NCI-H1417 (cell line): ENCODE measurements around the gene SMAD3.
"Not testable (repeated sequence)": the region's sequence is repeated elsewhere in the genome, so short reads cannot be mapped to it uniquely, and the experiment has no call there.

Experiments used
- DNase-seq, 3 experiments: peaks; one replicate each; lab custom pipeline; 2025; lab: John Stamatoyannopoulos, UW

Gene SMAD3

DNA sequence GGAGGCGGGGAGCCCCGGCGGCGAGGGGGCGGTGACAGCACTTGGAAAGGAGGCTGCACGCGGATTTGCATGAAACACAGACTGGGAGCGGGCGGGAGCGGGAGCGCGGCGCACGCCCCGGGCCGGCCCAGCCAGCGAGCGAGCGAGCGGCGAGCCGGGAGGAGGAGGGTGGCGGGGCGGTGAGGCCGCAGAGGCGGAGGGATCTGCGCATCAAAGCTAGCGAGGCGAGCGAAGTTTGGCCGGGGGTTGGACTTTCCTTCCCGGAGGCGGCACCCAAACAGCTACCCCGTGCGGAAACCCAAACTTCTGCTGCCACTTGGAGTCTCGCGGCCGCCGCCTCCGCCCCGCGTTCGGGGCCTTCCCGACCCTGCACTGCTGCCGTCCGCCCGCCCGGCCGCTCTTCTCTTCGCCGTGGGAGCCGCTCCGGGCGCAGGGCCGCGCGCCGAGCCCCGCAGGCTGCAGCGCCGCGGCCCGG lies at the start of gene SMAD3:
Gene SMAD3 (plus strand): TSS at position 72 of the 475 bp plus-strand sequence. CDS start 553 bp downstream, outside the sequence.
- DNase-seq = peak; percentile 26 to 73 (median 72)

DNA sequence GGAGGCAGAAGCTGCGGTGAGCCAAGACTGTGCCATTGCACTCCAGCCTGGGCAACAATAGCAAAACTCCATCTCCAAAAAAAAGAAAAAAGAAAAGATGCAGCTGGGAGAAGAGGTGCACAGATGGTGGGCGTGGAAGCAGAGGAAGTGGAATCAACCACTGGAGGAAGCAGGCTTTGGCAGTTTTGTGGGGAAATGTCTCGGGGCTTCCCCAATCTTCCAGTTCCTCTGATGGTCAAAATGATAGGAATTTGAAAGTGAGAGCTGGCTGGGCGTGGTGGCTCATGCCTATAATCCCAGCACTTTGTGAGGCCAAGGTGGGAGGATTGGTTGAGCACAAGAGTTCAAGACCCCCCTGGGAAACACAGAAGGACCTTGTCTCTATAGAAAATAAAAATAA lies 48.1 kb upstream of the SMAD3 start:
- no peak for DNase-seq

- DNase-seq = no peak
Observed at GRCh38 chr15:67018026-67018425, 47.4 kb upstream of the SMAD3 start.

GRCh38 chr15:67018441-67018840 lies 47.0 kb upstream of the SMAD3 start:
- peak in 2 of 3 experiments; percentile 6 to 48 for DNase-seq

GRCh38 chr15:67019069-67019468 lies 46.3 kb upstream of the SMAD3 start:
- no peak for DNase-seq

- no peak for DNase-seq
Observed at GRCh38 chr15:67019884-67020520, 45.4 kb upstream of the SMAD3 start.

DNA sequence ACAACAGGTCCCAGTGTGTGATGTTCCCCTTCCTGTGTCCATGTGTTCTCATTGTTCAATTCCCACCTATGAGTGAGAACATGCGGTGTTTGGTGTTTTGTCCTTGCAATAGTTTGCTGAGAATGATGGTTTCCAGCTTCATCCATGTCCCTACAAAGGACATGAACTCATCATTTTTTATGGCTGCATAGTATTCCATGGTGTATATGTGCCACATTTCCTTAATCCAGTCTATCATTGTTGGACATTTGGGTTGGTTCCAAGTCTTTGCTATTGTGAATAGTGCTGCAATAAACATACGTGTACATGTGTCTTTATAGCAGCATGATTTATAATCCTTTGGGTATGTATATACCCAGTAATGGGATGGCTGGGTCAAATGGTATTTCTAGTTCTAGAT lies 44.7 kb upstream of the SMAD3 start:
- not testable (repeated sequence) for DNase-seq

- no peak for DNase-seq
Observed at GRCh38 chr15:67021455-67021854, 43.9 kb upstream of the SMAD3 start.

GRCh38 chr15:67022587-67023105 lies 42.8 kb upstream of the SMAD3 start:
- no peak for DNase-seq

GRCh38 chr15:67023517-67024313 lies 41.7 kb upstream of the SMAD3 start:
- peak in 2 of 3 experiments; percentile 33 to 69 for DNase-seq

GRCh38 chr15:67024314-67024997 lies 40.9 kb upstream of the SMAD3 start:
- DNase-seq = peak in 1 of 3 experiments; percentile 35

DNA sequence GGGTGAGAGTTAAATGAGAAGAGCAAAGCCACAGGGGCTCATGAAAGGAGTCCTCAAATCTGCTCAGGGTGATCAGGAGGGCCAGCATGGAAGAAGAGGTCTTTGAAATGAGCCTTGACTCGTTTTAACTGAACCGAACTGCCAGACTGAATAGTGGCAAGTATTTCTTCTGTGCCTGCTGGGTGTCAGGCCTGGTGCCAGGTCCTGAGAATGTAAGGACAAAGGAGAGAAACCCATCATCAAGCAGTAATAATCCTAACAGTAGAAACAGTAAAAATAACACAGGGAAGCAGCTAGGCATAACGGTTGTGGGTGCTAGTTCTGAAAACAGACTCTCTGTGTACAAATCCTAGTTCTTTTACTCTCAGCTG lies 40.4 kb upstream of the SMAD3 start:
- peak in 1 of 3 experiments; percentile 33 for DNase-seq

- peak in 2 of 3 experiments; percentile 17 to 57 for DNase-seq
Observed at GRCh38 chr15:67025719-67026609, 39.4 kb upstream of the SMAD3 start.

DNA sequence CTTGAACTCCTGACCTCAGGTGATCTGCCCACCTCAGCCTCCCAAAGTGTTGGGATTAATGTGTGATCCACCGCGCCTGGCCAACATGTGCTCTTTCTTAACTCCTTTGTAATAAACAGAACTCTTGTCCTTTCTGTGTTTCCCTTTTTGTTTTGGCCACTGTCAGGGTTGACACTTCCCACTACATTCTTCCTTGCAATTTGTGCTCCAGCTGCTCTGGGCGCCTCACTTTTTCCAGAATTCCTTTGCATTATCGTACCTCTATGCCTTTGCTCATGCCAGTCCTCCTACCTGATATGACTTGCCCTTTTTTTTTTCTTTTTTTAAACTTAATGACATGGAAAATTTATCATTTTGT lies 38.8 kb upstream of the SMAD3 start:
- DNase-seq = no peak

DNA sequence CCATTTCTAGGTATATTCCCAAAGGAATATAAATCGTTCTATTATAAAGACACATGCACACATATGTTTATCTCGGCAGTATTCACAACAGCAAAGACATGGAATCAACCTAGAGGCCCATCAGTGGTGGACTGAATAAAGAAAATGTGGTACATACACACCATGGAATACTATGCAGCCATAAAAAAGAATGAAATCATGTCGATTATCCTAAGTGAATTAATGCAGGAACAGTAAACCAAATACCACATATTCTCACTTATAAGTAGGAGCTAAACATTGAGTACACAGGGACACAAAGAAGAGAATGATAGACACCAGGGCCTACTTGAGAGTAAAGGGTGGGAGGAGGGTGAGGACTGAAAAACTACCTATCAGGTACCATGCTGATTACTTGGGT lies 37.0 kb upstream of the SMAD3 start:
- DNase-seq = not testable (repeated sequence)

GRCh38 chr15:67030036-67030762 lies 35.2 kb upstream of the SMAD3 start:
- peak; percentile 71 to 98 (median 97) for DNase-seq

DNA sequence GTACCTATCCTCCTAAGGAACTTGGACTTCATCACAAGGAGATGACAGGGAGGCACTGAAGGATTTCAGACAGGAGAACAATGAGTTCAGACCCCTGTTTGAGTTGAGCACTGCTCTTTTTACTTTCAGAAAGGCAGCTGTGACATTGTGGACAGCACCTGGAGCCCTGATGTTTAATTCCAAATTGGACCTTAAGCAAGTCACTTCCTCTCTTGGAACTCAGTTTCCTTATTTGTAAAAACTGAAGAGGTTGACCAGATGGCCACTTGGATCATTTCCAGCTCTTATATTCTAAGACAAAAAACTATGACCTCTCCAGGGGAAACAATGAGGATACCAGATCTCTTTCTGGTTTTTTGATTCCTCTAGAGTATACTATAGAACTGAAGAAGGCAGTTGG lies 34.1 kb upstream of the SMAD3 start:
- peak in 1 of 3 experiments; percentile 44 for DNase-seq

- no peak for DNase-seq
Observed at GRCh38 chr15:67032608-67033007, 32.8 kb upstream of the SMAD3 start.

GRCh38 chr15:67033012-67033411 lies 32.4 kb upstream of the SMAD3 start:
- no peak for DNase-seq

DNA sequence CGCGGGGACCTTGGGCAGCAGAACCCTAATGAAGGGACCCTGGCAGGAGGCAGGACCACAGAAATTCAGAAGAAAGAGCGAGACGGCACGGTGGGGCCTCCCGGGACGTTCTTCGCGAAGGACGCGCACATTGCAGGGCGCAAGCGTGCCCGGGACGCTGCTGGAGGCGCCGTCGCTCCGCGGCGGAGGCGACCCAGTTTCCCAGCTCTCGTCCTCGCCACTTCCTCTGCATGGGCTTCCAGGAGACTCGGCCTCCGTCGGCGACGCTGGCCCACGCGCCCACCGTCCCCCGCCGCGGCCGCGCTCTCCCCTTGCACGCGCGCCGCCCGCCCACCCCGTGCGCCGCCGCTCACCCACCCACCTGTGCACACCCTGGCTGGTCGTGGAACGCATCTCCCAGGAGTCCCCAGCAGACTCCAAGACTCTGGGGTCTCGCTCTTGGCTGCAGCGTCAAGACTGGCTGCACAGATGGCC lies 31.8 kb upstream of the SMAD3 start:
- DNase-seq = no peak

DNA sequence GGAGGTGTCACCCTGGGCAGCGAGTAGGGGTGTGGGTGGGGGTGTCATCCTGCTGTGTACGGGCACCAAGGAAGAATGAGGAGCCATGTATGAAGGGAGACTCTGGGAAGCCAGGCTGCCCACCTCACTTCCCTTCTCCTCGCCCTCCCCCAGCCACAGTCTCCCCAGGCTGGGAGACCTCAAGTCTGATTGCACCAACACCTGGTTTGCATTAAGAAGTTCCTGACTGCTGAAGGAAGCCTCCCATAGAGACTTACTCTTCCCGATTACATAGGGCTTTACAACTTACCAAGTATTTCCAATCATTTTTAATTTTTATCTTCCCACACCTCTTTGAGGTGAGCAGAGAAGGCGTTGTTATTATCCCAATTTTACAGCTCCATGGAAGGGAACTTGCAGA lies 29.5 kb upstream of the SMAD3 start:
- no peak for DNase-seq
